GM18868 (cell line): Measurements from ENCODE around the gene GRIN2A.

Experiments used
- ATAC-seq: cut with Tn5 transposase; IDR thresholded peaks from one replicate; pipeline ENCODE4 v1.9.1; 2021; ENCODE audit warnings: mild to moderate bottlenecking, moderate library complexity; ENCODE audit not compliant: unreplicated experiment

GRIN2A gene

GRCh38 chr16:10182222-10183053 lies at the start of gene GRIN2A:
Gene GRIN2A (minus strand): TSS chr16:10182428. CDS start chr16:10180411, 2,017 bp downstream.
- ATAC-seq: peak; percentile 50

GRCh38 chr16:10231563-10231962 lies 49.3 kb upstream of the GRIN2A start:
- no peak for ATAC-seq

- no peak for ATAC-seq
Measured at GRCh38 chr16:10228779-10229178, 46.6 kb upstream of the GRIN2A start.

GRCh38 chr16:10226987-10227306 lies 44.7 kb upstream of the GRIN2A start:
- no peak for ATAC-seq

GRCh38 chr16:10226141-10226986 lies 44.1 kb upstream of the GRIN2A start:
- ATAC-seq: no peak

- no peak for ATAC-seq
Measured at GRCh38 chr16:10225653-10226052, 43.4 kb upstream of the GRIN2A start.

GRCh38 chr16:10224850-10225249 lies 42.6 kb upstream of the GRIN2A start:
- no peak for ATAC-seq

GRCh38 chr16:10220942-10221341 lies 38.7 kb upstream of the GRIN2A start:
- ATAC-seq: no peak

GRCh38 chr16:10219742-10220141 lies 37.5 kb upstream of the GRIN2A start:
- no peak for ATAC-seq

GRCh38 chr16:10218490-10219206 lies 36.4 kb upstream of the GRIN2A start:
- no peak for ATAC-seq

GRCh38 chr16:10213748-10214147 lies 31.5 kb upstream of the GRIN2A start:
- ATAC-seq: no peak

GRCh38 chr16:10210944-10211343 lies 28.7 kb upstream of the GRIN2A start:
- no peak for ATAC-seq

- no peak for ATAC-seq
Measured at GRCh38 chr16:10206865-10207264, 24.6 kb upstream of the GRIN2A start.

GRCh38 chr16:10206215-10206614 lies 24.0 kb upstream of the GRIN2A start:
- ATAC-seq: peak; percentile 91

GRCh38 chr16:10205688-10206087 lies 23.5 kb upstream of the GRIN2A start:
- ATAC-seq: peak; percentile 61

- no peak for ATAC-seq
Measured at GRCh38 chr16:10202649-10203048, 20.4 kb upstream of the GRIN2A start.

- no peak for ATAC-seq
Measured at GRCh38 chr16:10200637-10201586, 18.7 kb upstream of the GRIN2A start.

GRCh38 chr16:10196999-10197398 lies 14.8 kb upstream of the GRIN2A start:
- ATAC-seq: no peak

- ATAC-seq: no peak
Measured at GRCh38 chr16:10191096-10191495, 8.9 kb upstream of the GRIN2A start.

- no peak for ATAC-seq
Measured at GRCh38 chr16:10189861-10190390, 7.7 kb upstream of the GRIN2A start.
